Panc1 (cell line): ENCODE data around the gene MYDGF. TPM values are rescaled to one million over a fixed set of nuclear protein-coding genes. Genes with fewer than 3 reads are reported as not detected.

Experiments
- ATAC-seq: fragments of 200-7000 bp; cut with Tn5 transposase; 2 replicates; pipeline ENCODE4 v1.9.1; 2020; ENCODE audit warnings: mild to moderate bottlenecking, moderate library complexity
- BruUV-seq: library from RNA; stranded (reverse); fragments of 400-500 nt; replicated peaks from 2 replicates; lab custom pipeline; 2021; lab: Mats Ljungman, UMichigan
- CTCF ChIA-PET: fragments of 300-600 bp; sonication (Branson Sonifier 250); formaldehyde crosslinking; loops from one replicate; lab custom pipeline; 2022; ENCODE audit warnings: antibody characterized with exemption; lab: Charles Lee
- POLR2A ChIA-PET: fragments of 300-600 bp; sonication (Branson Sonifier 250); formaldehyde crosslinking; loops from one replicate; lab custom pipeline; 2022; ENCODE audit warnings: antibody characterized with exemption; lab: Charles Lee
- DNase-seq: peaks from one replicate; pipeline ENCODE4 v3.0.0-alpha.2; 2010; ENCODE audit warnings: low read depth, low spot score
- H3K27ac ChIP-seq: 2 replicates; pipeline ENCODE4 v1.5.1; 2011; ENCODE audit warnings: mild to moderate bottlenecking, low read length, inconsistent platforms
- H3K27me3 ChIP-seq: fragments of 200-500 bp; sonication (Bioruptor generic); 2 replicates; pipeline ENCODE4 v1.6.0; 2014; ENCODE audit warnings: low read length, inconsistent platforms; ENCODE audit not compliant: control insufficient read depth, insufficient read depth
- H3K36me3 ChIP-seq: fragments of 200-500 bp; sonication (Bioruptor generic); 2 replicates; pipeline ENCODE4 v1.5.1; 2014; ENCODE audit warnings: inconsistent platforms, mild to moderate bottlenecking, low read length, moderate library complexity; ENCODE audit not compliant: control insufficient read depth, insufficient read depth
- H3K4me1 ChIP-seq: 2 replicates; pipeline ENCODE4 v1.5.1; 2011; ENCODE audit warnings: inconsistent platforms, mild to moderate bottlenecking, low read length, moderate library complexity; ENCODE audit not compliant: control insufficient read depth, insufficient read depth
- H3K4me3 ChIP-seq, 2 experiments: 2 replicates each; pipeline ENCODE4 v1.5.1; 2011 to 2012; ENCODE audit warnings: low read depth in 2 of 2, low read length in 2 of 2, mild to moderate bottlenecking in 2 of 2, inconsistent platforms in 1 of 2, moderate library complexity in 1 of 2
- H3K9me3 ChIP-seq: fragments of 200-500 bp; sonication (Bioruptor generic); 2 replicates; pipeline ENCODE4 v1.5.1; 2014; ENCODE audit warnings: low read depth, mild to moderate bottlenecking, inconsistent platforms, low read length, moderate library complexity; ENCODE audit not compliant: control insufficient read depth, insufficient read depth
- CTCF ChIP-seq: fragments of 450-650 bp; IDR thresholded peaks from 2 replicates; pipeline ENCODE4 v1.5.1; 2017; ENCODE audit warnings: mild to moderate bottlenecking
- POLR2AphosphoS5 ChIP-seq: IDR thresholded peaks from 2 replicates; pipeline ENCODE4 v1.6.1; 2012; ENCODE audit warnings: mild to moderate bottlenecking, low read depth, low read length, moderate library complexity
- REST ChIP-seq, 2 experiments: IDR thresholded peaks; 2 replicates each; pipeline ENCODE4 v1.6.1; 2011 to 2012; ENCODE audit warnings: low read depth in 2 of 2, control low read depth in 1 of 2, low read length in 1 of 2, mild to moderate bottlenecking in 1 of 2, moderate library complexity in 1 of 2; ENCODE audit not compliant: insufficient read depth in 1 of 2
- SIN3A ChIP-seq: IDR thresholded peaks from 2 replicates; pipeline ENCODE4 v1.6.1; 2012; ENCODE audit warnings: low read depth, mild to moderate bottlenecking, low read length, moderate library complexity, borderline replicate concordance; ENCODE audit not compliant: insufficient read depth
- TCF7L2 ChIP-seq: IDR thresholded peaks from 2 replicates; pipeline ENCODE4 v1.6.1; 2011; ENCODE audit warnings: mild to moderate bottlenecking, low read depth, low read length, inconsistent platforms
- in situ Hi-C: cut with HindIII; loops from 2 replicates; pipeline ENCODE4 v1.10.0; 2016; ENCODE audit warnings: low sequenced_read_pairs, low pct_unique_long_range_greater_than_20kb
- intact Hi-C: fragments of 100-400 bp; cut with micrococcal nuclease; formaldehyde crosslinking; loops from one replicate; pipeline ENCODE4 v1.10.0; 2022; ENCODE audit not compliant: unreplicated experiment
- total RNA-seq: library from RNA; stranded (reverse); gene quantifications from one replicate; pipeline ENCODE4 v1.2.1, GENCODE V29; 2021; ENCODE audit not compliant: unreplicated experiment

MYDGF gene
- total RNA-seq, 1 experiment from 2014 or later: 78.1 TPM

GRCh38 chr19:4699826-4700692 is 29.9 kb upstream of the MYDGF start:
- intact Hi-C loops: no loop called here
- in situ Hi-C loops: no loop called here
- POLR2A ChIA-PET: no interaction called here

GRCh38 chr19:4697304-4697703 is 27.2 kb upstream of the MYDGF start:
- H3K27ac ChIP-seq: no peak overlapping the region
- no peaks in the 10 kb centered on the region for H3K27me3 ChIP-seq
- BruUV-seq: no TSS peak
- H3K4me3 ChIP-seq: no peak overlapping the region
- in situ Hi-C loops (no loop called here), intact Hi-C loops (no loop called here)
- ATAC-seq (no peak), DNase-seq (no peak)
- CTCF ChIA-PET: no interaction called here
- no peaks in the 10 kb centered on the region for H3K9me3 ChIP-seq
- no peaks in the 10 kb centered on the region; the same call in 1 of the 2 replicates for H3K36me3 ChIP-seq
- POLR2A ChIA-PET: no interaction called here
- H3K4me1 ChIP-seq: peaks cover 3% of the 10 kb centered on the region; the same call in 1 of the 2 replicates
- TF ChIP-seq TCF7L2 (no peak), POLR2AphosphoS5 (no peak), REST (IDR thresholded peaks at IDR 0.05; ENCODE audit: insufficient read depth in 1 of 2, low read depth in 2 of 2, low read length in 1 of 2) (no peak), CTCF (no peak)

More at GRCh38 chr19:4699826-4700692, 29.9 kb upstream of the MYDGF start:
- no peaks in the 10 kb centered on the region for H3K27me3 ChIP-seq
- peaks cover 2% of the 10 kb centered on the region for H3K36me3 ChIP-seq
- no peak overlapping the region for H3K4me3 ChIP-seq
- no peaks in the 10 kb centered on the region for H3K9me3 ChIP-seq
- no peak for ATAC-seq
- CTCF ChIA-PET: no interaction called here
- TF ChIP-seq CTCF: no peak
- TF ChIP-seq TCF7L2: no peak
- TF ChIP-seq SIN3A: no peak
- no peak for TF ChIP-seq REST (IDR thresholded peaks at IDR 0.05; ENCODE audit: insufficient read depth in 1 of 2, low read depth in 2 of 2, low read length in 1 of 2)
- no peak for TF ChIP-seq POLR2AphosphoS5
- no peak for DNase-seq
- peaks cover 3% of the 10 kb centered on the region; the same call in 1 of the 2 replicates for H3K4me1 ChIP-seq
- H3K27ac ChIP-seq: no peak overlapping the region
- BruUV-seq: no TSS peak
